Parietal lobe (tissue), 2 donors: ENCODE data around the gene TMEM53. TPM values are rescaled to one million over a fixed set of nuclear protein-coding genes. Genes with fewer than 3 reads are reported as not detected.
A peak's percentile ranks its signal among the peaks of the same experiment; 100 is the strongest.

ENCODE experiments used
- small RNA-seq: library from RNA; depleted of rRNA; stranded (forward); fragments of <200 nt; gene quantifications from one replicate; pipeline ENCODE3, GENCODE V24; 2014; ENCODE audit warnings: low replicate concordance
- total RNA-seq: library from RNA; depleted of rRNA; stranded (reverse); fragments of >200 nt; gene quantifications from one replicate; pipeline ENCODE4 v1.2.3, GENCODE V29; 2014

TMEM53 gene
- 6.3 TPM for total RNA-seq

GRCh38 chr1:44674113-44675000, at the start of gene TMEM53, which contains the start of gene ARMH1:
Gene TMEM53 (minus strand): TSS chr1:44674481. CDS start chr1:44674391, 90 bp downstream.
Gene ARMH1 (plus strand): TSS chr1:44674714. CDS start chr1:44689698, 14,984 bp downstream.

Small RNAs within 50 kb of the gene (small RNA-seq; reads per million reads assigned to genes)
- gene RNU5F-1 = 9.5 reads per million, percentile 90 among the genes with 10 or more reads in this experiment

Other genes starting within 250 kb of the TMEM53 start
- gene ARMH1, start 233 bp upstream of the TMEM53 start, total RNA-seq = 10.6 TPM
- gene RNU5D-1, start 56.7 kb upstream of the TMEM53 start, total RNA-seq = not detected
- 6.3 TPM for gene KIF2C, start 65.4 kb upstream of the TMEM53 start, total RNA-seq
- gene RPS8, start 101.1 kb upstream of the TMEM53 start, total RNA-seq = 1,121 TPM
- gene BEST4, start 113.7 kb upstream of the TMEM53 start, total RNA-seq = 0.94 TPM
- gene PLK3, start 125.9 kb upstream of the TMEM53 start, total RNA-seq = 13.1 TPM
- gene DYNLT4, start 132.9 kb upstream of the TMEM53 start, total RNA-seq = not detected
- 1.3 TPM for gene BTBD19, start 134.0 kb upstream of the TMEM53 start, total RNA-seq
- 2.5 TPM for gene PTCH2, start 168.8 kb upstream of the TMEM53 start, total RNA-seq